ENCODE results near the gene MICOS13.

GRCh38 chr19:5684694-5685430 lies 4.5 kb upstream of the MICOS13 start:
- TF ChIP-seq CTCF (IDR thresholded peaks at IDR 0.05; ENCODE audit: poor library complexity, severe bottlenecking) (no peak), REST (IDR thresholded peaks at IDR 0.05; ENCODE audit: borderline replicate concordance) (no peak), EZH2 (IDR thresholded peaks at IDR 0.05; ENCODE audit: borderline replicate concordance, insufficient read depth, low read length, poor library complexity, severe bottlenecking) (no peak), EP300 (conservative IDR thresholded peaks at IDR 0.05; ENCODE audit: poor library complexity, severe bottlenecking) (no peak), MXI1 (conservative IDR thresholded peaks at IDR 0.05; ENCODE audit: poor library complexity, severe bottlenecking) (no peak)
